SJSA1 (cell line): ENCODE measurements around the gene ENO2. TPM values are rescaled to one million over a fixed set of nuclear protein-coding genes. Genes with fewer than 3 reads are reported as not detected.

Experiments used
- DNase-seq, 2 experiments: peaks; one replicate each; pipeline ENCODE4 v3.0.0-alpha.2; 2015 to 2020; ENCODE audit warnings: low spot score in 2 of 2, low read depth in 1 of 2
- H3K27ac ChIP-seq: fragments of 250-450 bp; sonication (Bioruptor Pico); 2 replicates; pipeline ENCODE4 v1.5.1; 2020; ENCODE audit warnings: mild to moderate bottlenecking, moderate library complexity
- H3K27me3 ChIP-seq: fragments of 250-450 bp; sonication (Bioruptor Pico); replicated peaks from 2 replicates; pipeline ENCODE4 v1.5.1; 2020; ENCODE audit warnings: mild to moderate bottlenecking, moderate library complexity
- H3K36me3 ChIP-seq: fragments of 250-450 bp; sonication (Bioruptor Pico); 2 replicates; pipeline ENCODE4 v1.5.1; 2020; ENCODE audit warnings: mild to moderate bottlenecking
- H3K4me1 ChIP-seq: fragments of 250-450 bp; sonication (Bioruptor Pico); replicated peaks from 2 replicates; pipeline ENCODE4 v1.6.1; 2021; ENCODE audit warnings: mild to moderate bottlenecking
- H3K4me3 ChIP-seq: fragments of 250-450 bp; sonication (Bioruptor Pico); 2 replicates; pipeline ENCODE4 v1.5.1; 2020; ENCODE audit warnings: mild to moderate bottlenecking
- H3K9me3 ChIP-seq: fragments of 250-450 bp; sonication (Bioruptor Pico); replicated peaks from 2 replicates; pipeline ENCODE4 v1.5.1; 2020; ENCODE audit warnings: mild to moderate bottlenecking
- total RNA-seq: library from RNA; depleted of rRNA; stranded (reverse); fragments of >200 nt; shearing (Covaris generic); gene quantifications from 2 replicates; pipeline ENCODE4 v1.2.3, GENCODE V29; 2014

Gene ENO2
- total RNA-seq, 1 experiment from 2014 or later: 7.1 TPM

- DNase-seq: peak in 1 of 2 experiments; percentile 44
- Histone ChIP-seq H3K36me3 (peaks cover 87% of the 10 kb centered on the region), H3K9me3 (no peaks in the 10 kb centered on the region), H3K27me3 (no peaks in the 10 kb centered on the region), H3K27ac (no peak overlapping the region), H3K4me3 (peak overlapping the region; percentile 40), H3K4me1 (peaks cover 22% of the 10 kb centered on the region)
Measured at GRCh38 chr12:6938353-6939190, 24.2 kb downstream of the ENO2 start.

GRCh38 chr12:6939191-6939540, 24.8 kb downstream of the ENO2 start:
- Histone ChIP-seq H3K27me3 (no peaks in the 10 kb centered on the region; the same call in 1 of the 2 replicates), H3K36me3 (peaks cover 84% of the 10 kb centered on the region), H3K27ac (no peak overlapping the region), H3K9me3 (no peaks in the 10 kb centered on the region), H3K4me3 (no peak overlapping the region), H3K4me1 (peaks cover 25% of the 10 kb centered on the region)
- no peak for DNase-seq

- no peak overlapping the region for H3K4me3 ChIP-seq
- no peak overlapping the region for H3K27ac ChIP-seq
- H3K27me3 ChIP-seq: no peaks in the 10 kb centered on the region; the same call in 1 of the 2 replicates
- peaks cover 77% of the 10 kb centered on the region for H3K36me3 ChIP-seq
- peaks cover 37% of the 10 kb centered on the region for H3K4me1 ChIP-seq
- no peak for DNase-seq
- no peaks in the 10 kb centered on the region for H3K9me3 ChIP-seq
Measured at GRCh38 chr12:6941267-6941666, 26.9 kb downstream of the ENO2 start.

- DNase-seq: no peak
- Histone ChIP-seq H3K36me3 (peaks cover 77% of the 10 kb centered on the region), H3K27ac (no peak overlapping the region), H3K9me3 (no peaks in the 10 kb centered on the region), H3K27me3 (no peaks in the 10 kb centered on the region; the same call in 1 of the 2 replicates), H3K4me1 (peaks cover 37% of the 10 kb centered on the region), H3K4me3 (no peak overlapping the region)
Measured at GRCh38 chr12:6941782-6942181, 27.4 kb downstream of the ENO2 start.

- DNase-seq: no peak
- no peak overlapping the region for H3K27ac ChIP-seq
Measured at GRCh38 chr12:6942331-6942665, 27.9 kb downstream of the ENO2 start.

GRCh38 chr12:6943389-6943721, 29.0 kb downstream of the ENO2 start:
- peak in 1 of 2 experiments; percentile 86 for DNase-seq
- Histone ChIP-seq H3K27ac (peak overlapping the region; percentile 96), H3K9me3 (no peaks in the 10 kb centered on the region), H3K4me1 (peaks cover 29% of the 10 kb centered on the region), H3K36me3 (peaks cover 65% of the 10 kb centered on the region), H3K27me3 (no peaks in the 10 kb centered on the region; the same call in 1 of the 2 replicates), H3K4me3 (peak overlapping the region; percentile 46)

More at GRCh38 chr12:6942331-6942665, 27.9 kb downstream of the ENO2 start:
- H3K27me3 ChIP-seq: no peaks in the 10 kb centered on the region; the same call in 1 of the 2 replicates
- no peak overlapping the region for H3K4me3 ChIP-seq
- no peaks in the 10 kb centered on the region for H3K9me3 ChIP-seq
- peaks cover 74% of the 10 kb centered on the region for H3K36me3 ChIP-seq
- peaks cover 37% of the 10 kb centered on the region for H3K4me1 ChIP-seq

GRCh38 chr12:6943722-6944380, 29.5 kb downstream of the ENO2 start, which contains the start of the genes C12orf57 and RNU7-1:
Gene C12orf57, plus strand, starts transcription at chr12:6944022. Its CDS starts 100 bp downstream, at chr12:6944122.
Gene RNU7-1, plus strand, starts transcription at chr12:6943816.
- peaks cover 60% of the 10 kb centered on the region for H3K36me3 ChIP-seq
- no peaks in the 10 kb centered on the region; the same call in 1 of the 2 replicates for H3K27me3 ChIP-seq
- DNase-seq: peak; percentile 91 to 98
- peak within 1 kb of the TSS; percentile 46 for H3K4me3 ChIP-seq
- H3K9me3 ChIP-seq: no peaks in the 10 kb centered on the region
- H3K27ac ChIP-seq: peak within 1 kb of the TSS; percentile 96
- peaks cover 27% of the 10 kb centered on the region for H3K4me1 ChIP-seq

GRCh38 chr12:6944381-6945186, 30.2 kb downstream of the ENO2 start:
- peak; percentile 93 to 96 for DNase-seq
- H3K4me1 ChIP-seq: peaks cover 27% of the 10 kb centered on the region
- peak overlapping the region; percentile 46 for H3K4me3 ChIP-seq
- no peaks in the 10 kb centered on the region for H3K9me3 ChIP-seq
- peak overlapping the region; percentile 96 for H3K27ac ChIP-seq
- peaks cover 53% of the 10 kb centered on the region for H3K36me3 ChIP-seq
- H3K27me3 ChIP-seq: no peaks in the 10 kb centered on the region; the same call in 1 of the 2 replicates

- Histone ChIP-seq H3K36me3 (peaks cover 42% of the 10 kb centered on the region), H3K27ac (no peak overlapping the region), H3K9me3 (no peaks in the 10 kb centered on the region), H3K4me1 (peaks cover 27% of the 10 kb centered on the region), H3K27me3 (no peaks in the 10 kb centered on the region; the same call in 1 of the 2 replicates), H3K4me3 (no peak overlapping the region)
- DNase-seq: no peak
Measured at GRCh38 chr12:6945613-6946012, 31.2 kb downstream of the ENO2 start.

- DNase-seq: no peak
Measured at GRCh38 chr12:6946033-6946919, 31.9 kb downstream of the ENO2 start.

GRCh38 chr12:6946920-6947374, 32.6 kb downstream of the ENO2 start:
- Histone ChIP-seq H3K27ac (no peak overlapping the region), H3K4me1 (peaks cover 27% of the 10 kb centered on the region), H3K9me3 (no peaks in the 10 kb centered on the region), H3K27me3 (no peaks in the 10 kb centered on the region; the same call in 1 of the 2 replicates), H3K36me3 (peaks cover 30% of the 10 kb centered on the region), H3K4me3 (no peak overlapping the region)
- no peak for DNase-seq

More at GRCh38 chr12:6946033-6946919, 31.9 kb downstream of the ENO2 start:
- H3K4me3 ChIP-seq: no peak overlapping the region
- H3K9me3 ChIP-seq: no peaks in the 10 kb centered on the region
- H3K27me3 ChIP-seq: no peaks in the 10 kb centered on the region; the same call in 1 of the 2 replicates
- no peak overlapping the region for H3K27ac ChIP-seq
- H3K4me1 ChIP-seq: peaks cover 27% of the 10 kb centered on the region
- peaks cover 36% of the 10 kb centered on the region for H3K36me3 ChIP-seq

GRCh38 chr12:6947615-6948014, 33.2 kb downstream of the ENO2 start:
- peaks cover 26% of the 10 kb centered on the region for H3K36me3 ChIP-seq
- H3K27me3 ChIP-seq: no peaks in the 10 kb centered on the region; the same call in 1 of the 2 replicates

More at GRCh38 chr12:6947615-6948014, 33.2 kb downstream of the ENO2 start:
- H3K4me3 ChIP-seq: no peak overlapping the region
- H3K9me3 ChIP-seq: no peaks in the 10 kb centered on the region
- H3K4me1 ChIP-seq: peaks cover 28% of the 10 kb centered on the region
- DNase-seq: no peak
- H3K27ac ChIP-seq: no peak overlapping the region
